GM19324 (cell line): Measurements from ENCODE around the gene ACAD8.
"Not testable (repeated sequence)": the region's sequence is repeated elsewhere in the genome, so short reads cannot be mapped to it uniquely, and the experiment has no call there.

Experiments used
- ATAC-seq: cut with Tn5 transposase; IDR thresholded peaks from one replicate; pipeline ENCODE4 v1.9.1; 2021; ENCODE audit warnings: mild to moderate bottlenecking, moderate library complexity; ENCODE audit not compliant: unreplicated experiment, low FRiP score

The ACAD8 gene

GRCh38 chr11:134238956-134239355 is 14.4 kb upstream of the ACAD8 start:
- no peak for ATAC-seq

GRCh38 chr11:134240592-134240991 is 12.8 kb upstream of the ACAD8 start:
- no peak for ATAC-seq

DNA sequence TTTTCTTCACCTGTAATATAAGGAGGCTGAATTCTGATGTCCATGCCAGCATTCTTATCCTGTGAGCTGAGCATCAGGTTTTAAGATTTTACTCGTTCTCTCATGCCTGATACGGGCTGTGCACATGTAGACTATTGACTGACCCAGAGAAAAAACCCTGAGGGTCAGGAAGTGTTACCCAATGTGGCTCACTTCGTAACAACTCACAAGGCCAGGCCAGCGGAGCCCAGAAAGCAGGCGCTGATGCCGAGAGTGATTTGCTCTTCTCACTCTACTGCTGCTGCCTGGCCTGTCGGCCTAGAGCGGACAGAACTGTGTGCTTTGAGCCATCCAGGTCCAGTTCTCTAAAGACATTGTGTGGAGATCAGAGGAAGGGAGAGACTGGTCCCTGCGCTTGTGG is 11.0 kb upstream of the ACAD8 start:
- ATAC-seq: no peak

DNA sequence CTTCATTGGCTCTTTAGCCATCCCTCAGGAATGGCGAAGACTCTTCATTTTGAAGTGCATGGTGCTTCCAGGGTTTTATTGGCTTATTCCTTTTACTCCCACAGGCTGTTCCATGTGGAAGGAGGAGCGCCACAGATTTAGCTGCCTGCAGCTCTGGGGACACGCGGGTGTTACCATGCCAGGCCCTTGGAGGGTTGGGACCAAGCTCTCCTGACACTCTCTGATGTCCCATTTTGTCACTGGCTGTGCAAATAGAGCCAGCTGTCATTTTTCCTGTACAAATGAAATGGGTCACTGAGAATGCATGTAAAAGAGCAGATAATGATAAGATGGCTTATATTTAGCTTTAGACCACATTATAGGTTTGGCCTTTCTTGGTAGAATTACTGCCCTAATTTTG is 9.5 kb upstream of the ACAD8 start:
- no peak for ATAC-seq

GRCh38 chr11:134244593-134244992 is 8.8 kb upstream of the ACAD8 start:
- peak; percentile 58 for ATAC-seq

- no peak for ATAC-seq
Observed at GRCh38 chr11:134245434-134245833, 7.9 kb upstream of the ACAD8 start.

DNA sequence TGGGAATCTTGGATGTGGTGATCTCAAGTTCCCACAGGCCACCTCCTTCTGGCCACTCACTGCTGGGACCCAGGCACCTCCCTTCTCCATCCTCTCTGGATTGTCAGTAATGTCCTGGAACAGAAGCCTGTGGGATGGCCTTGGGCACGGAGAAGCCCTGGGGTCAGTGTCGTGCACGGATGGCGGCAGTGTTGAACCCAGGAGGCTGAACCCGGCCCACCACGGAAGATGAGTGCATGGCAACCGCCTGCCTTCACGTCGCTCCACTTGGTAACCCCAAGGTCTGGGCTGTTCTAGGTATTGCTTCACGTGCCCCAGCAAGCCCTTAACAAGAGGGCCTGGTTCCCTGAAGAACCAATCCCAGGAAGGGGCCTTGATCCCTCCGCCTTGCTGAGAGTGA is 7.3 kb upstream of the ACAD8 start:
- no peak for ATAC-seq

DNA sequence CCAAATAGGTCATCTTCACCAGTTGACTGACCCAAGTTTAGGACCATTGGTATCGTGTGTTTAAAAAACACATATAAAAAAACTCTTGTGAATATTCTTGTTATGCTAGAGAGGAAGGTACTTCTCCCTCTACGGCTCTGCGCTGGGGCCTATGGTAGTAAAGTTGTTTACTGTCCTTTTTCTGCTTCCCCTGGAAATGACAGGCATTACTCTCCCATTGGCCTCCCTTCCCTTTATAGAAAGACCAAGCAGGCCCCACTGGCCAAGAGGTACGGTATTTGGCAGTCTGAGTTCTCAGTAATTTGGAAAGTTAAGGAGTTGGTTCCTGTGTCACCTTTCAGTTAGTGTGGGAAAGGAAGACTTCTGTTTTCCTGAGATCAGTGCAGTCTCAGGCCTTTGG is 6.7 kb upstream of the ACAD8 start:
- ATAC-seq: no peak

DNA sequence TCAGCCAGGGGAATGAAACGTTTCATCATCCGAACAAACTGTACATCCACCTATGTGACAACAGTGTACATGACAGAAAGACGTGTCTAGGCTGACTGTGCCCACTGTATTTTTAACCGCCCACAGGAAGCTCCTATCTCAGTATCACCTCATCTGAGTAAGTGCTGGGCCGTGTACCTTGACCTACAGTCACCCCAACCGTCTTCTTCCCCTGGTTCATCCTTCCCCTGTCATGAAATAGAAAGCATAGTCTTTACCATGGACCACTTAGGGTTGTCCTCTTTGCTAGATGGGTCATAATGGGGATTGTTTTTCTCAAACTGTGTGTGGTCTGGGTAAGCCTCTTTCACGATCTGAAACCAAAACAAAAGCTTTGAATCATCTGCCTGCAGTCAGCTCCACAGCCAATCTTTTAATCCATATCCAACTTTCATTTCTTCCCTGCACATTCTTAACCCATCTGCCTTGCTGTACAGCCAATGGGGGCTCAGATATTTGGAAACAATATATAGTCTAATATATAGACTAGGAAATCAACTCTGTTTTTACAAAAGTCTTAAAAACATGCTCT is 4.4 kb upstream of the ACAD8 start:
- ATAC-seq: no peak

- no peak for ATAC-seq
Observed at GRCh38 chr11:134250246-134250645, 3.1 kb upstream of the ACAD8 start.

DNA sequence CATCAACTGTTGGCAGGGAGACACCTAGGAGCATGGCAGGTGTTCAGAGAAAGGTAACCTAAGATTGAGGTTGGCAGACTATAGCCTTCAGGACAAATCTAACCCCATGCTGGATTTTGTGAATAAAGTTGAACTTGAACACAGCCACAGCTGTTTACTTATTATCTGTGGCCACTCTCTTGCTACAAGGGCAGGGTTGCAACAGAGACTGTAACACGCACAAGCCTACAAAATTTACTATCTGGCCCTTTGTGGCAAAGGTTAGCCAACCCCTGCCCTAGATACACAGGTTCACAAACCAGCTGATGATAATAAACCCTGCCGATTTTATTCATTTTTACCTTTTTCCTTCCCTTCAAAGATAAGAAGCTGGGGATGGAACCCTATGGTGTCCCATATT is 2.7 kb upstream of the ACAD8 start:
- ATAC-seq: no peak

GRCh38 chr11:134252346-134253187 is 801 bp upstream of the ACAD8 start:
- ATAC-seq: no peak

GRCh38 chr11:134254433-134255183 is 1.2 kb downstream of the ACAD8 start:
- ATAC-seq: no peak

DNA sequence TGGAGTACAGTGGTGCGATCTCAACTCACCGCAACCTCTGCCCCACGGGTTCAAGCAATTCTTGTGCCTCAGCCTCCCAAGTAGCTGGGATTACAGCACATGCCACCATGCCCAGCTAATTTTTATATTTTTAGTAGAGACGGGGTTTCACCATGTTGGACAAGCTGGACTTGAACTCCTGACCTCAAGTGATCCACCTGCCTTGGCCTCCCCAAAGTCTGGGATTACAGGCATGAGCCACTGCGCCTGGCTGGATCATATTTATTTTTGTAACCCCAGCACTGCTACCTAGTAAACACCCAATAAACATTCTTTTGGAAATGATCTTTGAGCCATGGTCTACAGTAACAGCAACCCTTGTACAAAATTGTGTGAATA is 1.8 kb downstream of the ACAD8 start:
- not testable (repeated sequence) for ATAC-seq

GRCh38 chr11:134257101-134257500 is 3.7 kb downstream of the ACAD8 start:
- no peak for ATAC-seq

- no peak for ATAC-seq
Observed at GRCh38 chr11:134258577-134258976, 5.2 kb downstream of the ACAD8 start.

DNA sequence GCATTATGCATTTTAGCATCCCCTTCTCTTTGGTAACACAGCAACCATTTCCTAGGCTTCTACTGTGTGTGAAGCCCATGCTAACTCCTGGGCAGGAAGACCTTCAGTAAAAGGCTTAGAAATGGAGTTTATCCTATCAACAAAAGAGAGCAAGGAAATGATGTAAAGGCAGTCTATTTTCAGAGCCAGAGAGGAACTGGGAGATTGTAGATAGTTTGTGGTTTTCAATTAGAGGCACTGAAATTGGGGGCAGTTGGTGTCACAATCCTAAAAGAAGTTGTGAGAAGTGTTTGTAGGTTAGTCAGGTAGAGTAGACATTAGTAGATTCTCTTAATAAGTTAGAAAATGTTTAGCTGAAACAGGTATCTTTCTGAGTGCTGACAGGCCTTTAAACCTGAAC is 7.1 kb downstream of the ACAD8 start:
- no peak for ATAC-seq

DNA sequence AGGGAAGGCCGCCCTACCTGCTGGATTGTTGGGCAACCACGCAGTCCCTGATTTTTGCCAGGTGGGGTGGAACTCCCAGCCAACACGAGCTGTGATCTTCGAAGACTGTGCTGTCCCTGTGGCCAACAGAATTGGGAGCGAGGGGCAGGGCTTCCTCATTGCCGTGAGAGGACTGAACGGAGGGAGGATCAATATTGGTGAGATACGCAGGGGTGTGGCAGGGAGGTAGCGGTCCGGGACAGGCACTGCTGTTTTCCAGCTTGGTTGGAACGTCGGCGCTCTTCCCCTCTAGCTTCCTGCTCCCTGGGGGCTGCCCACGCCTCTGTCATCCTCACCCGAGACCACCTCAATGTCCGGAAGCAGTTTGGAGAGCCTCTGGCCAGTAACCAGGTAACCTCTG is 7.6 kb downstream of the ACAD8 start:
- no peak for ATAC-seq

DNA sequence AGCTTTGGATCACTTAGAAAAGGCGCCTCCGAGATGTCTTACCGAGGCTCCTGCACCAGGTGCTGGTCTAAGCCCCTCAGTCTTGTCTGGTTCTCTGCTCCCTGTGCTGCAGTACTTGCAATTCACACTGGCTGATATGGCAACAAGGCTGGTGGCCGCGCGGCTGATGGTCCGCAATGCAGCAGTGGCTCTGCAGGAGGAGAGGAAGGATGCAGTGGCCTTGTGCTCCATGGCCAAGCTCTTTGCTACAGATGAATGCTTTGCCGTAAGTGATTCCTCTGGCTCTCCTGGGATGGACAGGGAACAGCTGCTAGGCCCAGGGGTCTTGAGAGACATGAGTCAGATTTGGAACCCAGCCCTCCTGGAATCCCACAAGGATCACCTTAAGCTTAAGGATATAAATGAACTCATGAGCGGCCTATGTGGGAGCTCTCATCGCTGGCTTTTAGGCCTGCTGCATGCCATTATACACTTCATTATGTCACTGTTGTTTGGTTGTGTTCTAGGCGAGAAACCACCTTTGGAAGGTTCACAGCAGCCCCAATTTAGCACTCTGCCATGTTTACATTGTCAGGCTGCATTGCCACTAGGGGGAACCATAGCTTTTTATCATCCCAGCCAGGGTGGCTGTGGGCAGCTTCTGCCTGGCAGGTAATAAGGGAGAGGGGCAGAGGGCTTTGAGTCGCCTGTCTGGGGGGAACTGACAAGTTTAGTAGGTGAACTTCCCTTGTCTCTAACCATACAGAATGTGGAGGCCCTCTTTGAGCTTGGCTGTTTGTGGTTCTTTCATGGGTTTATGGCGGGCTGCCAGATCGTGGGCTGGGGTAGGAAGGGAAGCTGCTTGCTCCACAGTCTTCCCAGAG is 8.5 kb downstream of the ACAD8 start:
- no peak for ATAC-seq

- ATAC-seq: no peak
Observed at GRCh38 chr11:134264966-134265764, 11.8 kb downstream of the ACAD8 start.
